SU-DHL-6 (cell line): Measurements from ENCODE around the gene SMIM21.

Experiments
- CTCF ChIP-seq: fragments of 200-600 bp; sonication (generic); IDR thresholded peaks from one replicate; pipeline ENCODE4 v1.5.1; 2017; ENCODE audit warnings: antibody characterized with exemption, mild to moderate bottlenecking, low read length, moderate library complexity; ENCODE audit not compliant: insufficient read depth, poor library complexity, severe bottlenecking
- EZH2phosphoT487 ChIP-seq: fragments of 200-600 bp; sonication (generic), shearing (Covaris generic); conservative IDR thresholded peaks from 2 replicates; pipeline ENCODE4 v1.6.1; 2018; ENCODE audit warnings: mild to moderate bottlenecking, antibody characterized with exemption, low read length, moderate library complexity, mixed read lengths

GRCh38 chr18:75467851-75468250, 40.3 kb upstream of the SMIM21 start:
- no peak for TF ChIP-seq CTCF
- TF ChIP-seq EZH2phosphoT487 = no peak
